H9 (cell line): ENCODE measurements around the gene C16orf89. TPM values are rescaled to one million over a fixed set of nuclear protein-coding genes. Genes with fewer than 3 reads are reported as not detected.

Source experiments
- DNase-seq: peaks from one replicate; pipeline ENCODE4 v3.0.0-alpha.2; 2017
- H2AFZ ChIP-seq: one replicate; pipeline ENCODE4 v1.6.1; 2013; ENCODE audit warnings: mild to moderate bottlenecking, low read length, control low read depth, moderate library complexity
- H2AK5ac ChIP-seq: 2 replicates; pipeline ENCODE4 v1.6.1; 2013; ENCODE audit warnings: low read length, control low read depth, mixed read lengths; ENCODE audit not compliant: insufficient read length
- H2BK120ac ChIP-seq: one replicate; pipeline ENCODE4 v1.6.1; 2013; ENCODE audit warnings: low read depth, mild to moderate bottlenecking, low read length, control low read depth, inconsistent platforms; ENCODE audit not compliant: poor library complexity, severe bottlenecking
- H2BK12ac ChIP-seq: 2 replicates; pipeline ENCODE4 v1.6.1; 2013; ENCODE audit warnings: low read length, control low read depth, mixed read lengths, low read depth; ENCODE audit not compliant: insufficient read length
- H2BK15ac ChIP-seq: 2 replicates; pipeline ENCODE4 v1.6.1; 2013; ENCODE audit warnings: low read depth, low read length, control low read depth
- H2BK20ac ChIP-seq: one replicate; pipeline ENCODE4 v1.6.1; 2013; ENCODE audit warnings: low read depth, mild to moderate bottlenecking, low read length, control low read depth, inconsistent platforms; ENCODE audit not compliant: poor library complexity, severe bottlenecking
- H2BK5ac ChIP-seq: 2 replicates; pipeline ENCODE4 v1.6.1; 2013; ENCODE audit warnings: low read length, control low read depth, mixed read lengths; ENCODE audit not compliant: insufficient read length
- H3K14ac ChIP-seq: 2 replicates; pipeline ENCODE4 v1.6.1; 2013; ENCODE audit warnings: low read length, control low read depth; ENCODE audit not compliant: insufficient read depth
- H3K18ac ChIP-seq: 2 replicates; pipeline ENCODE4 v1.6.1; 2013; ENCODE audit warnings: low read depth, mild to moderate bottlenecking, mixed read lengths, low read length, control low read depth; ENCODE audit not compliant: insufficient read length
- H3K23ac ChIP-seq: 2 replicates; pipeline ENCODE4 v1.6.1; 2013; ENCODE audit warnings: low read length, control low read depth, mixed read lengths, low read depth; ENCODE audit not compliant: insufficient read length
- H3K23me2 ChIP-seq: 2 replicates; pipeline ENCODE4 v1.6.1; 2013; ENCODE audit warnings: low read depth, mild to moderate bottlenecking, mixed read lengths, low read length, control low read depth; ENCODE audit not compliant: insufficient read length, poor library complexity, severe bottlenecking
- H3K27ac ChIP-seq: 2 replicates; pipeline ENCODE4 v1.5.1; 2013; ENCODE audit warnings: low read length, control low read depth, mixed read lengths, low read depth; ENCODE audit not compliant: insufficient read length
- H3K27me3 ChIP-seq: 2 replicates; pipeline ENCODE4 v1.6.1; 2013; ENCODE audit warnings: low read length, control low read depth, inconsistent platforms; ENCODE audit not compliant: insufficient read depth
- H3K4ac ChIP-seq: 2 replicates; pipeline ENCODE4 v1.6.1; 2013; ENCODE audit warnings: low read depth, mild to moderate bottlenecking, control low read depth, inconsistent platforms, low read length, moderate library complexity
- H3K4me1 ChIP-seq: 2 replicates; pipeline ENCODE4 v1.6.1; 2013; ENCODE audit warnings: low read length, control low read depth, inconsistent platforms; ENCODE audit not compliant: insufficient read depth
- H3K4me2 ChIP-seq: 2 replicates; pipeline ENCODE4 v1.6.1; 2013; ENCODE audit warnings: low read length, control low read depth, mixed read lengths; ENCODE audit not compliant: insufficient read length, insufficient read depth
- H3K56ac ChIP-seq: 2 replicates; pipeline ENCODE4 v1.6.1; 2013; ENCODE audit warnings: low read depth, mild to moderate bottlenecking, mixed read lengths, low read length, control low read depth; ENCODE audit not compliant: insufficient read length
- H3K79me1 ChIP-seq: 2 replicates; pipeline ENCODE4 v1.6.1; 2013; ENCODE audit warnings: low read depth, mild to moderate bottlenecking, moderate library complexity, low read length, control low read depth, inconsistent platforms; ENCODE audit not compliant: insufficient read depth, poor library complexity, severe bottlenecking
- H3K79me2 ChIP-seq: 2 replicates; pipeline ENCODE4 v1.6.1; 2013; ENCODE audit warnings: low read length, control low read depth, inconsistent platforms; ENCODE audit not compliant: insufficient read depth
- H3K9ac ChIP-seq: 2 replicates; pipeline ENCODE4 v1.6.1; 2013; ENCODE audit warnings: low read length, control low read depth, mixed read lengths; ENCODE audit not compliant: insufficient read length; ENCODE audit errors: extremely low read depth
- H3K9me3 ChIP-seq: one replicate; pipeline ENCODE4 v1.6.1; 2013; ENCODE audit warnings: low read depth, low read length, inconsistent platforms; ENCODE audit not compliant: control insufficient read depth
- H3T11ph ChIP-seq: one replicate; pipeline ENCODE4 v1.6.1; 2013; ENCODE audit warnings: mild to moderate bottlenecking, low read length, control low read depth, inconsistent platforms
- H4K20me1 ChIP-seq: one replicate; pipeline ENCODE4 v1.6.1; 2013; ENCODE audit not compliant: control insufficient read depth, insufficient read length, insufficient read depth
- H4K5ac ChIP-seq: 2 replicates; pipeline ENCODE4 v1.6.1; 2013; ENCODE audit warnings: low read depth, mild to moderate bottlenecking, mixed read lengths, low read length, control low read depth; ENCODE audit not compliant: insufficient read length
- H4K8ac ChIP-seq: replicated peaks from 2 replicates; pipeline ENCODE4 v1.6.1; 2013; ENCODE audit warnings: low read length, control low read depth, mixed read lengths, low read depth; ENCODE audit not compliant: insufficient read length
- H4K91ac ChIP-seq: 2 replicates; pipeline ENCODE4 v1.6.1; 2013; ENCODE audit warnings: low read depth, mild to moderate bottlenecking, moderate library complexity, mixed read lengths, low read length, control low read depth; ENCODE audit not compliant: insufficient read length
- H3K27ac Mint-ChIP-seq, 3 experiments: 2 replicates in 2 of 3; 3 replicates in 1 of 3; pipeline ENCODE4 v1.8.0; 2020 to 2021; ENCODE audit warnings: mixed read lengths in 3 of 3, mild to moderate bottlenecking in 1 of 3, moderate library complexity in 1 of 3
- H3K27me3 Mint-ChIP-seq: 2 replicates; pipeline ENCODE4 v1.8.0; 2021; ENCODE audit warnings: low read depth, mild to moderate bottlenecking, moderate library complexity, mixed read lengths
- H3K36me3 Mint-ChIP-seq, 3 experiments: 2 replicates in 2 of 3; 3 replicates in 1 of 3; pipeline ENCODE4 v1.8.0; 2020 to 2021; ENCODE audit warnings: low read depth in 3 of 3, mixed read lengths in 3 of 3; ENCODE audit not compliant: insufficient read depth in 1 of 3
- H3K4me1 Mint-ChIP-seq, 2 experiments: 2 replicates each; pipeline ENCODE4 v1.8.0; 2020; ENCODE audit warnings: mixed read lengths in 2 of 2
- H3K4me3 Mint-ChIP-seq, 2 experiments: 2 replicates in 1 of 2; 3 replicates in 1 of 2; pipeline ENCODE4 v1.8.0; 2020 to 2021; ENCODE audit warnings: mild to moderate bottlenecking in 2 of 2, mixed read lengths in 2 of 2, moderate library complexity in 1 of 2
- H3K9me3 Mint-ChIP-seq, 2 experiments: 2 replicates in 1 of 2; 3 replicates in 1 of 2; pipeline ENCODE4 v1.8.0; 2020; ENCODE audit warnings: mild to moderate bottlenecking in 2 of 2, mixed read lengths in 2 of 2, moderate library complexity in 1 of 2
- CTCF ChIP-seq: fragments of 200-600 bp; sonication (generic); conservative IDR thresholded peaks from 3 replicates; pipeline ENCODE4 v1.8.0; 2021; ENCODE audit warnings: antibody characterized with exemption, mild to moderate bottlenecking
- WGBS: extraction: QIAGEN DNeasy Blood & Tissue Kit; methylation state at CpG from one replicate; pipeline ENCODE4 v1.1.7; 2013; ENCODE audit warnings: missing lambda C conversion rate, low lambda C conversion rate, mixed read lengths; ENCODE audit not compliant: insufficient read length; ENCODE audit errors: extremely low coverage; 5-methylcytosine and 5-hydroxymethylcytosine counted together
- total RNA-seq: library from RNA; stranded (reverse); gene quantifications from 2 replicates; pipeline ENCODE4 v1.2.1, GENCODE V29; 2021

Gene C16orf89
- total RNA-seq, 1 experiment from 2014 or later = 2.5 TPM

GRCh38 chr16:5002699-5003143 lies 63.0 kb downstream of the C16orf89 start:
- Histone ChIP-seq H3K23me2 (no peaks in the 10 kb centered on the region), H2AK5ac (no peak overlapping the region), H3K79me1 (no peaks in the 10 kb centered on the region), H4K5ac (no peak overlapping the region), H3K4me2 (no peak overlapping the region), H3K9ac (no peak overlapping the region), H2BK20ac (no peak overlapping the region), H2BK15ac (no peak overlapping the region), H3K4me1 (no peaks in the 10 kb centered on the region), H3K27ac (no peak overlapping the region), H2BK120ac (no peak overlapping the region), H3K14ac (no peak overlapping the region), H2BK5ac (no peak overlapping the region), H2AFZ (no peak overlapping the region), H3K23ac (no peak overlapping the region), H3T11ph (no peak overlapping the region), H3K79me2 (no peaks in the 10 kb centered on the region), H4K20me1 (no peaks in the 10 kb centered on the region), H3K9me3 (no peaks in the 10 kb centered on the region), H3K27me3 (no peaks in the 10 kb centered on the region), H3K56ac (no peak overlapping the region), H4K8ac (no peak overlapping the region), H4K91ac (no peak overlapping the region), H3K18ac (no peak overlapping the region), H2BK12ac (no peak overlapping the region), H3K4ac (no peak overlapping the region)
- no peak for DNase-seq
- no CpG with 5 or more reads among the region's 3 CpGs for WGBS
- no peaks in the 10 kb centered on the region for H3K9me3 Mint-ChIP-seq
- no peak overlapping the region for H3K4me3 Mint-ChIP-seq
- peaks cover 3% of the 10 kb centered on the region; the same call in 1 of the 2 replicates for H3K27me3 Mint-ChIP-seq
- no peaks in the 10 kb centered on the region for H3K36me3 Mint-ChIP-seq
- H3K4me1 Mint-ChIP-seq = no peaks in the 10 kb centered on the region
- no peak overlapping the region for H3K27ac Mint-ChIP-seq
- TF ChIP-seq CTCF = no peak
